HEK293T (cell line): ENCODE results near the gene ADAMTS8.

Experiments used
- ARNT ChIP-seq: fragments of 450-650 bp; IDR thresholded peaks from 2 replicates; pipeline ENCODE4 v1.6.1; 2017; ENCODE audit warnings: mild to moderate bottlenecking
- BHLHE40 ChIP-seq: fragments of 450-650 bp; IDR thresholded peaks from 2 replicates; pipeline ENCODE4 v1.6.1; 2016; ENCODE audit warnings: mild to moderate bottlenecking, moderate library complexity, borderline replicate concordance
- ELF4 ChIP-seq: fragments of 450-650 bp; IDR thresholded peaks from 2 replicates; pipeline ENCODE4 v1.6.1; 2017; ENCODE audit warnings: antibody characterized with exemption
- FOXK2 ChIP-seq: fragments of 450-650 bp; IDR thresholded peaks from 2 replicates; pipeline ENCODE4 v1.6.1; 2016; ENCODE audit warnings: mild to moderate bottlenecking
- FOXM1 ChIP-seq: fragments of 450-650 bp; IDR thresholded peaks from 2 replicates; pipeline ENCODE4 v1.6.1; 2017; ENCODE audit warnings: mild to moderate bottlenecking, borderline replicate concordance
- HDGF ChIP-seq: fragments of 450-650 bp; IDR thresholded peaks from 2 replicates; pipeline ENCODE4 v1.6.1; 2017; ENCODE audit warnings: antibody characterized with exemption, borderline replicate concordance
- L3MBTL2 ChIP-seq: fragments of 450-650 bp; conservative IDR thresholded peaks from 2 replicates; pipeline ENCODE4 v1.6.1; 2016; ENCODE audit warnings: mild to moderate bottlenecking
- NFRKB ChIP-seq: fragments of 450-650 bp; IDR thresholded peaks from 2 replicates; pipeline ENCODE4 v1.6.1; 2016; ENCODE audit warnings: mild to moderate bottlenecking, moderate library complexity
- PKNOX1 ChIP-seq: fragments of 450-650 bp; IDR thresholded peaks from 2 replicates; pipeline ENCODE4 v1.6.1; 2016
- SP1 ChIP-seq: fragments of 450-650 bp; IDR thresholded peaks from 2 replicates; pipeline ENCODE4 v1.6.1; 2017
- SUZ12 ChIP-seq: fragments of 450-650 bp; IDR thresholded peaks from 2 replicates; pipeline ENCODE4 v1.6.1; 2016; ENCODE audit warnings: mild to moderate bottlenecking
- TARDBP ChIP-seq: fragments of 450-650 bp; IDR thresholded peaks from 2 replicates; pipeline ENCODE4 v1.6.1; 2016

- TF ChIP-seq SUZ12 (no peak), SP1 (no peak), ARNT (no peak), FOXK2 (no peak), BHLHE40 (no peak), FOXM1 (no peak), L3MBTL2 (no peak), PKNOX1 (no peak), ELF4 (no peak), NFRKB (no peak), HDGF (no peak), TARDBP (no peak)
Measured at GRCh38 chr11:130420478-130421198, 7.8 kb downstream of the ADAMTS8 start.
